ENCODE data around the gene IL27RA. TPM values are rescaled to one million over a fixed set of nuclear protein-coding genes. Genes with fewer than 3 reads are reported as not detected.

The IL27RA gene
- total RNA-seq, 2 experiments from 2014 or later, result 46.5 to 48.2 TPM

- POLR2A ChIA-PET, result interaction anchor here (0.6 to 9.9 kb wide), 6 partner anchors 10 to 134 kb away, joined by 3 to 96 read pairs (median 6); partner anchors contain the start of genes IL27RA and PODNL1
- Mint-ChIP-seq H3K4me1 (ENCODE audit: low read depth) (peaks cover 49% of the 10 kb centered on the region), H3K4me3 (peak overlapping the region; percentile 57), H3K27me3 (no peaks in the 10 kb centered on the region), H3K36me3 (ENCODE audit: low read depth) (peaks cover 24% of the 10 kb centered on the region), H3K27ac (peak overlapping the region; percentile 93), H3K9me3 (peaks cover 7% of the 10 kb centered on the region)
- peak; percentile 53 for DNase-seq
- TF ChIP-seq CTCF (IDR thresholded peaks at IDR 0.05), result no peak
- CTCF ChIA-PET, result interaction anchor here (0.6 to 2.6 kb wide), 4 partner anchors 15 to 63 kb away, joined by 3 to 11 read pairs (median 8); partner anchors contain the start of gene IL27RA
- intact Hi-C loops (cut with micrococcal nuclease), result no loop called here
- no peak for ATAC-seq
Measured at GRCh38 chr19:14002571-14003250, 28.9 kb upstream of the IL27RA start.

GRCh38 chr19:14003251-14004055 lies 28.1 kb upstream of the IL27RA start:
- peak overlapping the region; percentile 93 for H3K27ac Mint-ChIP-seq
- peak; percentile 37 for DNase-seq
- peak overlapping the region; percentile 57 for H3K4me3 Mint-ChIP-seq
- TF ChIP-seq CTCF (IDR thresholded peaks at IDR 0.05), result no peak
- H3K4me1 Mint-ChIP-seq (ENCODE audit: low read depth), result peaks cover 47% of the 10 kb centered on the region
- no peak for ATAC-seq
- peaks cover 7% of the 10 kb centered on the region for H3K9me3 Mint-ChIP-seq
- H3K36me3 Mint-ChIP-seq (ENCODE audit: low read depth), result peaks cover 22% of the 10 kb centered on the region
- H3K27me3 Mint-ChIP-seq, result no peaks in the 10 kb centered on the region
- intact Hi-C loops (cut with micrococcal nuclease), result no loop called here
- CTCF ChIA-PET, result interaction anchor here (1.1 to 2.6 kb wide), 4 partner anchors 16 to 45 kb away, joined by 3 to 11 read pairs (median 8); partner anchors contain the start of gene IL27RA
- POLR2A ChIA-PET, result interaction anchor here (0.6 to 9.9 kb wide), 7 partner anchors 10 to 134 kb away, joined by 3 to 96 read pairs (median 4); partner anchors contain the start of genes IL27RA and PODNL1

- Mint-ChIP-seq H3K4me1 (ENCODE audit: low read depth) (peaks cover 47% of the 10 kb centered on the region), H3K27ac (peak overlapping the region; percentile 89), H3K27me3 (no peaks in the 10 kb centered on the region), H3K9me3 (no peaks in the 10 kb centered on the region), H3K36me3 (ENCODE audit: low read depth) (peaks cover 10% of the 10 kb centered on the region), H3K4me3 (peak overlapping the region; percentile 88)
- POLR2A ChIA-PET, result interaction anchor here (1.0 to 9.9 kb wide), 6 partner anchors 12 to 144 kb away, joined by 3 to 96 read pairs (median 4); no protein-coding TSS in a partner anchor
- intact Hi-C loops (cut with micrococcal nuclease), result no loop called here
- ATAC-seq (no peak), DNase-seq (no peak)
- no peak for TF ChIP-seq CTCF (IDR thresholded peaks at IDR 0.05)
- CTCF ChIA-PET, result interaction anchor here (1.1 to 2.6 kb wide), 4 partner anchors 17 to 54 kb away, joined by 3 to 11 read pairs (median 7); partner anchors contain the start of gene IL27RA
Measured at GRCh38 chr19:14004619-14005348, 26.8 kb upstream of the IL27RA start.

GRCh38 chr19:14005349-14006084 lies 26.0 kb upstream of the IL27RA start:
- ChIA-PET CTCF (interaction anchor here (0.5 to 1.7 kb wide), 3 partner anchors 26 to 322 kb away, joined by 3 to 10 read pairs (median 4); partner anchors contain the start of gene IL27RA), POLR2A (interaction anchor here (1.0 to 9.9 kb wide), 8 partner anchors 12 to 145 kb away, joined by 3 to 96 read pairs (median 5); partner anchors contain the start of gene IL27RA)
- peak overlapping the region; percentile 88 for H3K4me3 Mint-ChIP-seq
- no peaks in the 10 kb centered on the region for H3K9me3 Mint-ChIP-seq
- intact Hi-C loops (cut with micrococcal nuclease), result no loop called here
- no peak for TF ChIP-seq CTCF (IDR thresholded peaks at IDR 0.05)
- H3K4me1 Mint-ChIP-seq (ENCODE audit: low read depth), result peaks cover 43% of the 10 kb centered on the region
- ATAC-seq (peak; percentile 57), DNase-seq (peak; percentile 95)
- peak overlapping the region; percentile 98 for H3K27ac Mint-ChIP-seq
- peaks cover 4% of the 10 kb centered on the region for H3K36me3 Mint-ChIP-seq (ENCODE audit: low read depth)
- no peaks in the 10 kb centered on the region for H3K27me3 Mint-ChIP-seq

Measured in activated CD8-positive, alpha-beta T cell treated with anti-CD3 and anti-CD28 coated beads for 36 hours (primary cell).